NB4 (cell line): ENCODE results near the gene RNF152.

Experiments used
- CTCF ChIP-seq: IDR thresholded peaks from one replicate; pipeline ENCODE4 v1.5.1; 2012; ENCODE audit warnings: low read depth, low read length
- MYC ChIP-seq: IDR thresholded peaks from 2 replicates; pipeline ENCODE4 v1.6.1; 2011; ENCODE audit warnings: low read depth, low read length

DNA sequence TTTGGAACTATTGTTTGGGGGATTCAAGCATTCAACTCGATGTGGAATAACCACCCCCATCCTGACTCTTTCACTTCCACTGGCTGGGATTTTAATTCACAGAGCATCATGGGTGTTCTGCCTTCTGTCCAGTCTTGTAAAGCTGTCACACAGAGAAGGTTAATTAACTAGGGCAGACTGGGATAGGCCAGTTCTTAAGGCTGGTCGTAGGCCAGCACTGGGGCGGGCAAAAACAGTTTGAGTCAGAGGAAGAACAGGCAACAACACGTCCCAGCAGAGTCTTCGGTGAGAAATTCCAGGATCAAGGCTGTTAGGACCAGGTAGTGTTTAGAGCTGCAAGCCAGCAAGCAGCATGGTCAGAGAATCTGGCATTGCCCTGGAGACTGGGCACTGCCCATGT lies 4.0 kb upstream of the RNF152 start:
- TF ChIP-seq MYC (no peak), CTCF (no peak)
